Measurements from ENCODE around the gene COLQ. TPM values are rescaled to one million over a fixed set of nuclear protein-coding genes. Genes with fewer than 3 reads are reported as not detected.
A peak's percentile ranks its signal among the peaks of the same experiment; 100 is the strongest.

The COLQ gene
- total and polyA plus RNA-seq, 10 donors = 1.9 to 29.8 (median 6.7) TPM

- no peaks in the 10 kb centered on the region for H3K36me3 ChIP-seq
- TF ChIP-seq POLR2A (IDR thresholded peaks at IDR 0.05) (no peak), CTCF (IDR thresholded peaks at IDR 0.05 in 8 of 11, conservative IDR thresholded peaks at IDR 0.05 in 3 of 11) (no peak), POLR2AphosphoS5 (IDR thresholded peaks at IDR 0.05) (no peak)
- WGBS, 5 donors = 94 to 97% (median 96%) methylated on average over 8 of the region's 8 CpGs
- H3K27me3 ChIP-seq (replicated peaks in 1 of 7) = no peaks in the 10 kb centered on the region
- H3K4me1 ChIP-seq = peaks cover 0 to 21% (median 3%) of the 10 kb centered on the region in 6 donors
- no peak for DNase-seq
- H3K27ac ChIP-seq = no peak overlapping the region
- intact Hi-C loops (cut with DNase I; ENCODE audit: low total_unique reads) = no loop called here
- no peak overlapping the region for H3K4me3 ChIP-seq
- H3K9me3 ChIP-seq = no peaks in the 10 kb centered on the region
Measured at GRCh38 chr3:15502616-15503015, 18.9 kb downstream of the COLQ start.

- Histone ChIP-seq H3K4me3 (no peak overlapping the region), H3K36me3 (no peaks in the 10 kb centered on the region), H3K9me3 (no peaks in the 10 kb centered on the region), H3K4me1 (peaks cover 0 to 21% (median 3%) of the 10 kb centered on the region in 6 donors), H3K27me3 (replicated peaks in 1 of 7) (no peaks in the 10 kb centered on the region), H3K27ac (peak overlapping the region in 3 of 8 donors; percentile 28 to 59 (median 51))
- TF ChIP-seq POLR2A (IDR thresholded peaks at IDR 0.05) (no peak), POLR2AphosphoS5 (IDR thresholded peaks at IDR 0.05) (no peak), CTCF (IDR thresholded peaks at IDR 0.05 in 8 of 11, conservative IDR thresholded peaks at IDR 0.05 in 3 of 11) (no peak)
- DNase-seq = no peak
- WGBS, 5 donors = 77 to 100% (median 83%) methylated on average over 4 of the region's 4 CpGs
- intact Hi-C loops (cut with DNase I; ENCODE audit: low total_unique reads) = no loop called here
Measured at GRCh38 chr3:15501126-15501525, 20.4 kb downstream of the COLQ start.

- Histone ChIP-seq H3K27me3 (replicated peaks in 1 of 7) (no peaks in the 10 kb centered on the region), H3K9me3 (no peaks in the 10 kb centered on the region), H3K4me3 (no peak overlapping the region), H3K27ac (peak overlapping the region in 4 of 8 donors; percentile 28 to 59 (median 48)), H3K36me3 (no peaks in the 10 kb centered on the region), H3K4me1 (peaks cover 0 to 21% (median 3%) of the 10 kb centered on the region in 6 donors)
- 71 to 83% (median 72%) methylated on average over 3 of the region's 3 CpGs for WGBS, 5 donors
- intact Hi-C loops (cut with DNase I; ENCODE audit: low total_unique reads) = no loop called here
- no peak for DNase-seq
- no peak for TF ChIP-seq CTCF (IDR thresholded peaks at IDR 0.05 in 8 of 11, conservative IDR thresholded peaks at IDR 0.05 in 3 of 11)
Measured at GRCh38 chr3:15500107-15500724, 21.3 kb downstream of the COLQ start.

- no peak for DNase-seq
- intact Hi-C loops (cut with DNase I; ENCODE audit: low total_unique reads) = no loop called here
- H3K4me3 ChIP-seq = no peak overlapping the region
- peak overlapping the region in 2 of 8 donors; percentile 28 to 59 for H3K27ac ChIP-seq
- H3K4me1 ChIP-seq = peaks cover 0 to 21% (median 3%) of the 10 kb centered on the region in 6 donors
- 63 to 85% (median 76%) methylated on average over 7 of the region's 7 CpGs for WGBS, 5 donors
- TF ChIP-seq CTCF (IDR thresholded peaks at IDR 0.05 in 8 of 11, conservative IDR thresholded peaks at IDR 0.05 in 3 of 11) (no peak), POLR2AphosphoS5 (IDR thresholded peaks at IDR 0.05) (peak in 1 of 3 donors; percentile 5), POLR2A (IDR thresholded peaks at IDR 0.05) (no peak)
- H3K9me3 ChIP-seq = no peaks in the 10 kb centered on the region
- no peaks in the 10 kb centered on the region for H3K36me3 ChIP-seq
- H3K27me3 ChIP-seq (replicated peaks in 1 of 7) = no peaks in the 10 kb centered on the region
Measured at GRCh38 chr3:15499536-15499935, 22.0 kb downstream of the COLQ start.

All from spleen (tissue), 11 donors.